Measurements from ENCODE around the gene POLD4. TPM values are rescaled to one million over a fixed set of nuclear protein-coding genes. Genes with fewer than 3 reads are reported as not detected.

The POLD4 gene
- total RNA-seq, 4 donors from 2014 or later: 54.5 to 75.7 (median 65.0) TPM

DNA sequence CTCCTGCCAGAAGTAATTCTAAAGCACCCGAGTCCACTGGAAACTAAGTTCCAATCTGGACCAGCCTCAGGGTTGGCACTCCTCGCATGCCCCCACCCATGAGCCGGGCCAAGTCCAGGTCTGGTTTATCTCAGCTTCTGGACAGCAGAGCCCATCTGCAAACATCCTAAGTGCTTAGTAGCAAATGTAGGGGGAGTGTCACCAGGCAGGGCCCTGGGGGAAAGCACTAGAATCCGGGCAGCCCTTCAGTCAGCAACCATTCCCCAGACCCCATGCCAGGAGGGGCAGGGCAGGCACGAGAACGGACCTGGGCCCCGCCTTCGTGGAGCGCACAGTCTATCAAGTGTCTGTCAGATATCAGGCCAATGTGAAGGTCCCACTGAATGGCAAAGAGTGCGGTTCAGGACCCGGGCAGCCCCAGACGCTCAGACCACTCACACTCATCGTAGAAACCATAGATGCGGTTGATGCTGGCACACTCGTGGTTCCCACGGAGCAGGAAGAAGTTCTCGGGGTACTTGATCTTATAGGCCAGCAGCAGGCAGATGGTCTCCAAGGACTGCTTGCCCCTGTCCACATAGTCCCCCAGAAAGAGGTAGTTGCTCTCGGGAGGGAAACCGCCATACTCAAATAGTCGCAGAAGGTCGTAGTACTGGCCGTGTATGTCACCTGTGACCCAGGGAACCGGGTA is 47.0 kb upstream of the POLD4 start:
- peaks cover 41% of the 10 kb centered on the region for H3K4me1 ChIP-seq
- H3K36me3 ChIP-seq: peaks cover 43% of the 10 kb centered on the region
- no peaks in the 10 kb centered on the region for H3K9me3 ChIP-seq
- TF ChIP-seq POLR2A (IDR thresholded peaks at IDR 0.05): no peak
- TF ChIP-seq, protein P1, sequence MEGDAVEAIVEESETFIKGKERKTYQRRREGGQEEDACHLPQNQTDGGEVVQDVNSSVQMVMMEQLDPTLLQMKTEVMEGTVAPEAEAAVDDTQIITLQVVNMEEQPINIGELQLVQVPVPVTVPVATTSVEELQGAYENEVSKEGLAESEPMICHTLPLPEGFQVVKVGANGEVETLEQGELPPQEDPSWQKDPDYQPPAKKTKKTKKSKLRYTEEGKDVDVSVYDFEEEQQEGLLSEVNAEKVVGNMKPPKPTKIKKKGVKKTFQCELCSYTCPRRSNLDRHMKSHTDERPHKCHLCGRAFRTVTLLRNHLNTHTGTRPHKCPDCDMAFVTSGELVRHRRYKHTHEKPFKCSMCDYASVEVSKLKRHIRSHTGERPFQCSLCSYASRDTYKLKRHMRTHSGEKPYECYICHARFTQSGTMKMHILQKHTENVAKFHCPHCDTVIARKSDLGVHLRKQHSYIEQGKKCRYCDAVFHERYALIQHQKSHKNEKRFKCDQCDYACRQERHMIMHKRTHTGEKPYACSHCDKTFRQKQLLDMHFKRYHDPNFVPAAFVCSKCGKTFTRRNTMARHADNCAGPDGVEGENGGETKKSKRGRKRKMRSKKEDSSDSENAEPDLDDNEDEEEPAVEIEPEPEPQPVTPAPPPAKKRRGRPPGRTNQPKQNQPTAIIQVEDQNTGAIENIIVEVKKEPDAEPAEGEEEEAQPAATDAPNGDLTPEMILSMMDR (IDR thresholded peaks at IDR 0.05): no peak
- no peak for TF ChIP-seq EP300 (IDR thresholded peaks at IDR 0.05)
- TF ChIP-seq POLR2AphosphoS5 (IDR thresholded peaks at IDR 0.05): no peak
- H3K4me3 ChIP-seq: peak overlapping the region; percentile 90
- H3K27ac ChIP-seq: peak overlapping the region; percentile 96
- H3K27me3 ChIP-seq: no peaks in the 10 kb centered on the region
- DNase-seq (ENCODE audit: low spot score in 2 of 2): no peak
- WGBS: 20% methylated on average over 13 of the region's 23 CpGs

DNA sequence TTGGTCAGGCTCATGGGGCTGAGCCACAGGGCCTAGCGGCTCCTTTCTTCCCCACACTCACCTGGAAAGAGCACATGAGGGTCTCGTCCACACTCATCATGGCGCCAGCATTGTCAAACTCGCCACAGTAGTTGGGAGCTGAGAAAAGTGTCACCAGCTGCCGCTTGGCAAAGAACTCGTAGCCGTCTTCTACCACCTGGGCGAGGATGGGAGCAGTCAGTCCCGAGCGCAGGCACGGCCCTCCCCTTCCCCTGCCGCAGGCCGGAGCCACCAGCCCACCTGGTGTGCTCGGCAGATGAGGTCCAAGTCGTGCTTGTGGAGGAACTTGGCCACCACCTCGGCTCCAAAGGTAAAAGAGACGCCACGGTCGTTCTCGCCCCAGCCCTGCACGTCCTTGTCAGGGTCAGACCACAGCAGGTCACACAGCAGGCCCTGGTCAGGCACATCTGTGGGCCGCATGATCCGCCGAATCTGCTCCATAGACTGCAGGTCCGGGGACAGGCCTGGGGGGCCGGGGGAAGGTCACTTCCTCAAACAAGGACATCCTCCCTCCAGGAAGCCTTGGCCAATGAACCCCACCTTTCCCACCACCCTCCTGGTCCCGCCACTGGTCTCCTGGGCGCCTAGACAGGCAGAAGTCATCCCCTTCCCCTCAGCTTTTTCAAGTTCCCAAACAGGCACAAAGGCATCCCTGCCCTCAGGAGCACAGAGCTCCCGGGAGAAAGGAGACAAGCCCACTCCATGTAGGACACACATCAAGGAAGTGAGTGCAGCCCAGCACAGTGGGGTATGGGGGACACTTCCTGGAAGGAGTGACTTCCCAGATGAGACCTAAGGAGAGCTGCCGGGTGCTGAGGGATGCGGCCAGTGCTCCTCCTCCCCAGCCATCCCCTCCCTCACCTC is 45.6 kb upstream of the POLD4 start:
- WGBS: 87% methylated on average over 6 of the region's 31 CpGs
- H3K36me3 ChIP-seq: peaks cover 44% of the 10 kb centered on the region
- H3K4me1 ChIP-seq: peaks cover 41% of the 10 kb centered on the region
- H3K4me3 ChIP-seq: no peak overlapping the region
- H3K9me3 ChIP-seq: no peaks in the 10 kb centered on the region
- TF ChIP-seq POLR2AphosphoS5 (IDR thresholded peaks at IDR 0.05): no peak
- TF ChIP-seq, protein P1 (IDR thresholded peaks at IDR 0.05): no peak
- no peak for TF ChIP-seq POLR2A (IDR thresholded peaks at IDR 0.05)
- no peak for TF ChIP-seq EP300 (IDR thresholded peaks at IDR 0.05)
- H3K27ac ChIP-seq: no peak overlapping the region
- no peak for DNase-seq (ENCODE audit: low spot score in 2 of 2)
- no peaks in the 10 kb centered on the region for H3K27me3 ChIP-seq

DNA sequence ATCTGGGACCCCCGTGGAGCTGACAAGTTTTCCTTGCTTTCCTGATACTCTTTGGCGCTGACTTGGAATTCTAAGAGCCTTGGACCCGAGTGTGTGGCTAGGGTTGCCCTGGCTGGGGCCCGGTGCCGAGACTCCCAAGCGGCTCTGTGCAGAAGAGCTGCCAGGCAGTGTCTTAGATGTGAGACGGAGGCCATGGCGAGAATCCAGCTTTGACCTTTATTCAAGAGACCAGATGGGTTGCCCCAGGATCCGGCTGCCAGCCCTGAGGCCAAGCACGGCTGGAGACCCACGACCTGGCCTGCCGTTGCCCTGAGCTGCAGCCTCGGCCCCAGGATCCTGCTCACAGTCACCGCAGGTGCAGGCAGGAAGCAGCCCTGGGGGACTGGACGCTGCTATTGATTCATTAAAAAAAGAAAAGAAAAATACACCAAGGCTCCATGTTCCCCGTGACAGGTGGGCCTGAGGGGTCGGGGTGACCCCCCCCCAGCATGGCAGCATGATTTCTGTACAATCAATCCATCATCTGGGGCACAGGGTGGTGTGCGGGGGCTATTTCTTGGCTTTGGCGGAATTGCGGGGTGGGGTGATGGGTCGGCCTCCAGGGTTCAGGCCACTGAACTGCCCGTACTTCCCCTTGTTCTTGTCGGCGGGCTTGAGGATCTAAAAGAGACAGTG is 44.8 kb upstream of the POLD4 start:
- H3K9me3 ChIP-seq: no peaks in the 10 kb centered on the region
- H3K36me3 ChIP-seq: peaks cover 50% of the 10 kb centered on the region
- no peak overlapping the region for H3K27ac ChIP-seq
- peaks cover 41% of the 10 kb centered on the region for H3K4me1 ChIP-seq
- no peak overlapping the region for H3K4me3 ChIP-seq
- no peak for DNase-seq (ENCODE audit: low spot score in 2 of 2)
- TF ChIP-seq, protein P1 (IDR thresholded peaks at IDR 0.05): no peak
- TF ChIP-seq EP300 (IDR thresholded peaks at IDR 0.05): no peak
- TF ChIP-seq POLR2AphosphoS5 (IDR thresholded peaks at IDR 0.05): no peak
- no peak for TF ChIP-seq POLR2A (IDR thresholded peaks at IDR 0.05)
- H3K27me3 ChIP-seq: no peaks in the 10 kb centered on the region
- 77% methylated on average over 24 of the region's 24 CpGs for WGBS

DNA sequence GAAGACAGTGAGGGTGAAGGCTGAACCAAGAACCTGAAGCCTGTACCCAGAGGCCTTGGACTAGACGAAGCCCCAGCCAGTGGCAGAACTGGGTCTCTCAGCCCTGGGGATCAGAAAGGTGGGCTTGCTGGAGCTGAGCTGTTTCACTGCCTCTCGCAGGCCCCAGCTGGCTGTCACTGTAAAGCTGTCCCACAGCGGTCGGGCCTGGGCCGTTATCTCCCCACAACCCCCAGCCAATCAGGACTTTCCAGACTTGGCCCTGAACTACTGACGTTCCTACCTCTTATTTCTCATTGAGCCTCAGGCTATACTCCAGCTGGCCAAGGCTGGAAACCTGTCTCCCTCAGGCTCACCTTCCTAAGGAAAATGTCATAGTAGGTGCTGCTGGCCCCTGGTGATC is 44.2 kb upstream of the POLD4 start:
- no peaks in the 10 kb centered on the region for H3K27me3 ChIP-seq
- DNase-seq (ENCODE audit: low spot score in 2 of 2): no peak
- no peak overlapping the region for H3K4me3 ChIP-seq
- TF ChIP-seq POLR2AphosphoS5 (IDR thresholded peaks at IDR 0.05): no peak
- TF ChIP-seq, protein P1 (IDR thresholded peaks at IDR 0.05): no peak
- no peak for TF ChIP-seq POLR2A (IDR thresholded peaks at IDR 0.05)
- TF ChIP-seq EP300 (IDR thresholded peaks at IDR 0.05): no peak
- H3K9me3 ChIP-seq: no peaks in the 10 kb centered on the region
- no peak overlapping the region for H3K27ac ChIP-seq
- peaks cover 39% of the 10 kb centered on the region for H3K4me1 ChIP-seq
- WGBS: 50% methylated on average over 1 of the region's 6 CpGs
- H3K36me3 ChIP-seq: peaks cover 50% of the 10 kb centered on the region

All from suprapubic skin (tissue), 4 donors.